Mammary epithelial cell (primary cell): ENCODE results near the gene PRKAG1.

Experiments
- CTCF ChIP-seq, 2 donors: IDR thresholded peaks in 1 of 2; conservative IDR thresholded peaks in 1 of 2; 2 replicates each; pipeline ENCODE4 v1.5.1; 2011 to 2012; ENCODE audit warnings: inconsistent platforms in 2 of 2, low read length in 2 of 2, mild to moderate bottlenecking in 2 of 2, control low read depth in 1 of 2, low read depth in 1 of 2; ENCODE audit not compliant: insufficient read depth in 1 of 2; ENCODE audit errors: extremely low read depth in 1 of 2
- EZH2 ChIP-seq: IDR thresholded peaks from 2 replicates; pipeline ENCODE4 v1.6.1; 2012; ENCODE audit warnings: low read length, inconsistent platforms, borderline replicate concordance

- TF ChIP-seq CTCF (conservative IDR thresholded peaks at IDR 0.05 in 1 of 2, IDR thresholded peaks at IDR 0.05 in 1 of 2; ENCODE audit: extremely low read depth in 1 of 2, insufficient read depth in 1 of 2, low read depth in 1 of 2, low read length in 2 of 2): no peak
- no peak for TF ChIP-seq EZH2
These were observed 65.9 kb downstream of the PRKAG1 start for GRCh38 chr12:48952691-48953090.
